SU-DHL-6 (cell line): ENCODE measurements around the gene MDFIC.

Experiments used
- EZH2phosphoT487 ChIP-seq: fragments of 200-600 bp; sonication (generic), shearing (Covaris generic); conservative IDR thresholded peaks from 2 replicates; pipeline ENCODE4 v1.6.1; 2018; ENCODE audit warnings: mild to moderate bottlenecking, antibody characterized with exemption, low read length, moderate library complexity, mixed read lengths
- TF ChIP-seq, protein P1 (sequence below): fragments of 200-600 bp; sonication (generic); IDR thresholded peaks from one replicate; pipeline ENCODE4 v1.5.1; 2017; ENCODE audit warnings: antibody characterized with exemption, mild to moderate bottlenecking, low read length, moderate library complexity; ENCODE audit not compliant: insufficient read depth, poor library complexity, severe bottlenecking

DNA sequence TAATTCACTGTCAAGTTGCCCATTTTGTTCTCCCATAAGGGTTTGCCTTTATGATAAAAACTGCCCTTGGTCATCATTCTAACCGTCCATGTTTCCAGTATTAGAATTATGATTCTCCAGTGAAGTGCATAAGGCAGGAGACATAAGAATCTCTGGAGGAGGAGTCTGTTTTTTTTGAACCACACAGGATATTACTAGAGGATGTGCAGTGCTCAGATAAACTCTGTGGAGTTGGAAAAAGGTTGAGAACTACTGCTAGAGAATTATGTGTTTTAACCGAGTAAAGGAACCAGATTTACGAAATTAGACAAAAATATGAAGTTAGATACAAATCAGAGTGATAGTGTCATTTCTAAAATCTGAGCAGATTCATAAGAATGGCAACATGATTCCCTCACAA lies 40.5 kb downstream of the MDFIC start:
- TF ChIP-seq, protein P1, sequence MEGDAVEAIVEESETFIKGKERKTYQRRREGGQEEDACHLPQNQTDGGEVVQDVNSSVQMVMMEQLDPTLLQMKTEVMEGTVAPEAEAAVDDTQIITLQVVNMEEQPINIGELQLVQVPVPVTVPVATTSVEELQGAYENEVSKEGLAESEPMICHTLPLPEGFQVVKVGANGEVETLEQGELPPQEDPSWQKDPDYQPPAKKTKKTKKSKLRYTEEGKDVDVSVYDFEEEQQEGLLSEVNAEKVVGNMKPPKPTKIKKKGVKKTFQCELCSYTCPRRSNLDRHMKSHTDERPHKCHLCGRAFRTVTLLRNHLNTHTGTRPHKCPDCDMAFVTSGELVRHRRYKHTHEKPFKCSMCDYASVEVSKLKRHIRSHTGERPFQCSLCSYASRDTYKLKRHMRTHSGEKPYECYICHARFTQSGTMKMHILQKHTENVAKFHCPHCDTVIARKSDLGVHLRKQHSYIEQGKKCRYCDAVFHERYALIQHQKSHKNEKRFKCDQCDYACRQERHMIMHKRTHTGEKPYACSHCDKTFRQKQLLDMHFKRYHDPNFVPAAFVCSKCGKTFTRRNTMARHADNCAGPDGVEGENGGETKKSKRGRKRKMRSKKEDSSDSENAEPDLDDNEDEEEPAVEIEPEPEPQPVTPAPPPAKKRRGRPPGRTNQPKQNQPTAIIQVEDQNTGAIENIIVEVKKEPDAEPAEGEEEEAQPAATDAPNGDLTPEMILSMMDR = no peak
- TF ChIP-seq EZH2phosphoT487 = no peak
